Activated CD8-positive, alpha-beta memory T cell treated with anti-CD3 and anti-CD28 coated beads for 4 hours (primary cell): Measurements from ENCODE around the gene NOC3L.
"Not testable (repeated sequence)": the region's sequence is repeated elsewhere in the genome, so short reads cannot be mapped to it uniquely, and the experiment has no call there.

ENCODE experiments used
- DNase-seq, 2 donors: peaks; one replicate each; pipeline ENCODE4 v3.0.0-alpha.2; 2020; ENCODE audit warnings: low read depth in 2 of 2

Gene NOC3L

DNA sequence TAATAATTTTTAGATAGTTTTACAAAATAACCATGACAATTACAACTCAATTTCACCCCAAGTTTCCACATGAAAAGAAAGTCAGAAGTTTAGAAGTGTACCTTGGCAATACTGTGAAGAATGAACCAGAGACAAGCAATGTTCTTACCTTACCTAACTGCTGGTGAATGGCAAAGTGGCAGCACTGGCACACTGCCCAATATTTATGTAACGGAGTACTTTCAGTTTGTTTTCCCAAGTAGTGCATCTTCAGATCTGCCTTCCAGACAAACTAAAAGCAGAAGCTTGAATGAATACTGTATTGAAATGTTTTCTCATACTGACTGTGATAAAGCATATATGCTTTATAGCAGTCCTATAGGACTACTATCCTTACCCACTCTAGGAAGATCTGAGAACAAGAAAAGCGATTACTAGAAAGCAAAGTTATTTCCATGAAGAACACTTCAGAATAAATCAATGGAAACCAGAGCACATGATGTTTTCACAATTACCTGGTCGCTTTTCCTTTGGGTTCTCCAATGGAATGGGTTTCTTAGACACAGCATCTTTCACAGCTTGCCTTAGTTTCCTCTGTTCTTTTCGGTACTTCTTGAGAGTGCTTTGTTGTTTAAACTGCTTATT lies 1.5 kb downstream of the NOC3L start:
- DNase-seq: no peak

GRCh38 chr10:94358480-94358879 lies 4.3 kb downstream of the NOC3L start:
- no peak for DNase-seq

DNA sequence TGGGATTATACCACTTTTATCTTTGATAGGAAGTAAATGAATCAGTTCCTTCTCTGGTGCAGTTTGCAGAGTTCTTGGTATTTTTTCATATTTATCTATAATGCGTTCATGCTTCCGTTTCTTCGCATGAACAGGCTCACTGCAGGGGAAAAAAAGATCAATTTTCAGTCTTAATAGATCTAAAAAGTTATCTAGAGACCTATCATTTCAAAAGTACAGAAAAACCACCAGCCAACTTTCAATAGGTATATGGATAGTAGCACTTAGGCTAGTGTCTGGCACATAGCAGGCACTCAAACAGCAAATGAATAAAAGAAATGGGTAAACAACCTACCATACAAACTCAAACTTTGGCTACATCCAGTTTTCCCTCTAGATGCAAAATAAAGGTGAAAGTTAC lies 5.5 kb downstream of the NOC3L start:
- no peak for DNase-seq

- DNase-seq: no peak
These were observed 6.9 kb downstream of the NOC3L start for GRCh38 chr10:94355841-94356240.

DNA sequence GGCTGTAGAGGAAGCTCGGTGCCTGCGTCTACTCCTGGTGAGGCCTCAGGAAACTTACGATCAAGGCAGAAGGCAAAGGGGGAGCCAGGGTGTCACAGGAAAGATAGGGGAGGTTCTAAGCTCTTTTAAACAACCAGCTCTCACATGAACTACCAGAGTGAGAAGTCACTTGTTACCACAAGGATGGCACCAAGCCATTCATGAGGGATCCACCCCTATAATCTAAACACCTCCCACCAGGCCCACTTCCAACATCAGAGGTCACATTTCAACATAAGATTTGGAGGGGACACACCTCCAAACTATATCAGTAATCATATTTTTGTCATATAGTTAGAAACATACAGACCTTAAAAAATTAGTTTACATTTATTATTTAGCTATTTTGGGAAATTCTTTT lies 9.4 kb downstream of the NOC3L start:
- DNase-seq: no peak

- no peak for DNase-seq
These were observed 11.7 kb downstream of the NOC3L start for GRCh38 chr10:94351089-94351488.

DNA sequence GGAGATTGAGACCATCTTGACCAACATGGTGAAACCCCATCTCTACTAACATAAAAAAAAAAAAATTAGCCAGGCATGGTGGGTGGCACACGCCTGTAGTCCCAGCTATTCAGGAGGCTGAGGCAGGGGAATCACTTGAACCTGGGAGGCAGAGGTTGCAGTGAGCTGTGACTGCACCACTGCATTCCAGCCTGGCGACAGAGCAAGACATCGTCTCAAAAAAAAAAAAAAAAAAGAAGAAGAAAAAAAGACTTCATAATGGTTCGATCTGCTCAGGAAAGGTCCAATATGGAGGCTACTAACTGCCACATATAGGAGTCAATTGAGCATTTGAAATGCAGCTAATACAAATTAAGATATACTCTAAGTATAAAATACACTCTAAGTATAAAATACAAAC lies 12.2 kb downstream of the NOC3L start:
- DNase-seq: not testable (repeated sequence)

DNA sequence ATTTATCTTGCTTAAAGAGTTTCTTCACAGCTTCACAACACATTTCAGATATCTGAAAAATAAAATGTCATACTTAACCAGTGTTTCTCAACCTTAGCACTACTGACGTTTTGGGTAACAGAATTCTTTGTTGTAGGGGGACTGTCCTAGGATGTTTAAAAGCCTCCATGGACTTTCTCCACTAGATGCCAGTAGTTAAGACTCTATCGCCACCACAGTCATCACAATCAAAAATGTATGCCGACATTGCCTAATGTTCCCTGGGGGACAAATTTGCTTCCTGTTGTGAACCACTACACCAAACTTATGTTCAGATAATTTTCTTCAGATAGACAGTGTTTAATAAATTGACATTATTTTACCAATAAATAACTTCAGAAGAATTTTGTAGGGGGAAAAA lies 13.4 kb downstream of the NOC3L start:
- DNase-seq: no peak

DNA sequence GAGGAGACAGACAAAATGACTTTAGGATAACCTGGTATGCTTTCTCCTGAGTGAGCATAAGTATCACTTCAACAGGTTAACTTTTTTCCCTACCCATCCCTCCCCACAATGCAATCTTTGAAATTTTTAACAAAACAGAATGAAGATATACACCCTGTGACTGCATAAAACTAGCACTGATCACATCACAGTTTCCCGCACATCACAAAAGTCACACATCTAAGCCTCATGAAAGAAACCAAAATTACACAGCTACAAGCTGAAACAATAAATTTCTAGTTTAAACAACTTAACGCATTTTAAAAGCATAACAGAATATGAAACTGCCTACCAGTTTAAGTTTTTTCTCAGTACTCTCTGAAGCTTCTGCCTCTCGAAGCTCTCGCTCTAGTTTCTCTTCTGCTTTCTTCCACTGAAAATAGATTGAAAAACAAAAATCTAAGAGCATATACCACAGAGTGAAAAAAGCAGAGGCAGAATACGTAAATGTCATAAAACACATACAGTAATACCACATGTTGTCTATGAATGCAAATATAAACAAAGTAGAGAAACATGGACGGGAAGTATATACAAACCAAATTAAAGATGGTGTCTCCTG lies 18.1 kb downstream of the NOC3L start:
- DNase-seq: no peak

- no peak for DNase-seq
These were observed 19.6 kb downstream of the NOC3L start for GRCh38 chr10:94343151-94343550.

GRCh38 chr10:94334857-94335256 lies 27.9 kb downstream of the NOC3L start:
- DNase-seq: no peak

- no peak for DNase-seq
These were observed 29.7 kb downstream of the NOC3L start for GRCh38 chr10:94333051-94333450.

DNA sequence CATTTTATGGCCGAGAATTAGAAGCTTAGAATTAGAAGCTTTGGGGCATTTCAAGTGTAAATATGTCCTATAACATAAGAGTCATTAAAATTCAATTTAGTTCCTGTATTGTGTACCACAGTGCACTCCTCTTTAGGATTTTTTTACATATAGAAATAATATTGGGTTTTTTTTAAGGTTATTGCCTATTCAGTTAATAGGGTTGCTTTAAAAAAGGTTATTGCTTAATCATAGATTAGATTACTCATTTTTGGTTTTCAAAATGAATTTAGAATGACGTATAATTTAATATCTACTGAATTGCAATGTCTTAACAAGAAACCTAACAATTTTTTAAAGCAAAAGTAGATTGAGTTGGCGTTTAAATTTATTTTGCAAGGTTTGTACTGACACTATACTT lies 34.1 kb downstream of the NOC3L start:
- no peak for DNase-seq

DNA sequence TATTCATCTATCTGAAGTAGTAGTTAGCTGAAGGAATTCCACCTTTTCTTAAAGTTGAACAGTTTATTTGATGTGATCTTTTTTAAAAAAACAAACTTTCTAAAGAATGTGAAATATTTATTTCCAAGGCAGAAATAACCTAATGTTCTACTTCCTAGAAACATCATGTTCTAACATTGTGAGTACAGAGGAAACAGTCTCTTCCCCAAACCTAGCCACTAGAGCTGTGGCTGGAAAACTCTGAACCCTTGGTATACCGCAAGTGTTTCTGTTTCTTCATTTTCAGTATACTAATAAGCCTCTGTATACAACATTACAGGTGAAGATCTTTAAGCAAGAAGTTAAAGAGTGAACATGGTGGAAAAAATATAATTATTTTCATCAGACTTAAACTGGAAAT lies 35.1 kb downstream of the NOC3L start:
- DNase-seq: no peak

DNA sequence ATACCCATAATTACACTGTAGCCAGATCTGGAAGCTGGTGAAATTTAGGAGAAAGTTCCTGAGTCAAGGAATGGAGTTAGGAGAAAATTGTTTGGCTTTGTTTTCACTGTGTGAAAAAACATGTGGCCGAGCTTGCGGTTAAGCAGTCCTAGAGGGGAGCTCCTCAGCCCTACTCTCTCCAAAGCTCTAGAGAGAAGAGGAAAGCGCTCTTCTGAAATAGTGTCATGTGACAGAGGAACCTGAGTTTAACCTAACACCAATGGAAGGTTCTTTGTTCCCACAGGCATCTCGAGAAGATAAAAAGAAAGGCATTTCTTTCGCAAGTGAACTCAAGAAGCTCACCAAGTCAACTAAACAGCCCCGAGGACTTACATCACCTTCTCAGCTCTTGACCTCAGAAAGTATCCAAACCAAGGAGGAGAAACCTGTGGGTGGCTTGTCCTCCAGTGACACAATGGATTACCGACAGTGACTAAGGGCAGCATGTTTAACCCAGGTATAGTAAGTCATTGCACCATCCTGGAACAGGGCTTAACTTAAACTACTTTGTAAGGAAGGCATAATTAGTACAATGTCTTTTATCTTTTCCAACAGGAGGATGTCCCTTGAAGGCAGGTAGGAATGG lies 38.0 kb downstream of the NOC3L start:
- no peak for DNase-seq

- DNase-seq: peak; percentile 26 to 29
These were observed 42.3 kb downstream of the NOC3L start for GRCh38 chr10:94320285-94320914.

DNA sequence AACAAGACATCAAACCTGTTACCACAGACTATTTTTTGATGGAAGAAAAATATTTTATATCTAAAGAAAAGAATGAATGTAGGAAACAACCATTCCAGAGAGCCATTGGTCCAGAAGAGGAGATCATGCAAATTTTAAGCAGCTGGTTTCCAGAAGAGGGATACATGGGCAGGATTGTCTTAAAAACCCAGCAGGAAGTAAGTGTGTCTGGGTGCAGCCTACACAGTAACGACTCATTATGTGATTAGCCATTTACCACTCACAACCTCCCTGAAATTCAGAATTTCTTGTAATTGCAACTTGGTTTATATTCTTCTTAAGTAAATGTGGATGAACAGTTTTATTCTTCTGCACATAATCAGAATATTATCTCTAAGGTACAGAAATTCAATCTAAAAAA lies 46.2 kb downstream of the NOC3L start:
- DNase-seq: no peak

DNA sequence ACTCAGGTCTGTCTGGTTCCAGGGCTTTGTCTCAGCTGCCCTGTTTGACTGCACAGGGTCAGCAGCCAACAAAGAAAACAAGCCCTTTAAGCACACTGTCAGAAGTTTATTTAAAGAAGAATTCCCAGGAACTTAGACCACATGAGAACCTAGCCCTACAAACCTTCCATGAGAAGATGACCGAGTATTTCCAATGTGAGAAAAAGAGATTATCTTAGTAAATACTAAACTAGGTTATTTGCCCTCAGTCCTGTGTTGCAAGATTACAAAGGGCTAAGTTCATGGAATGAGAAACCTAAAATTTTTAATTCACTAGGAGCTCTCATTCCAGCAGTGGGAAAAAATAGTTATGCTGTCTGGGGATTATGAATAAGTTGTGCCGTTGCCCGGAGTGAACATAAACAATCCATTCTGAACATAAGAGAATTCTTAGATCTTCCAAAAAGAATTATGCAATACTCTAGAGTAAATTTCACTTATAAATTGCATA lies 46.7 kb downstream of the NOC3L start:
- no peak for DNase-seq

DNA sequence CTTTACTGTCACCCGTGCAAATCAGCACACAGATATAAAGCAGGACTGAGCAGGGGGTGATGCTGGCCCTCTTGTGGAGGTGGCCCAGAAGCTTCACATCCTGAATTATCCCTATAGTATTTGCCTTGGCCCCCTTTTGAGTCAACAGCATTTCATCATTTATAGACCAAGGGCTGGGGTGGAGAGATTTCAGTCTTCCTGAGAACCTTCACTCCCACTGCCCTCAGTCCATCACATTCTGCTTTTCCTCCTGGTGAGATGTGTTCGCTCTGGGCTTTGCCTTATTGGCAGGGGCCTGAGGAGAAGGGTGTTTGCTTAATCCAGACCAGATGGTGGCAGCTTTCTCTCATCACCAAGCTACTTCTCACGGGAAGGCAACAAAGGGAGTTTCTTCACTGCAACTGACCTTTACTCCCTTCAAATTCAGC lies 47.7 kb downstream of the NOC3L start:
- no peak for DNase-seq

DNA sequence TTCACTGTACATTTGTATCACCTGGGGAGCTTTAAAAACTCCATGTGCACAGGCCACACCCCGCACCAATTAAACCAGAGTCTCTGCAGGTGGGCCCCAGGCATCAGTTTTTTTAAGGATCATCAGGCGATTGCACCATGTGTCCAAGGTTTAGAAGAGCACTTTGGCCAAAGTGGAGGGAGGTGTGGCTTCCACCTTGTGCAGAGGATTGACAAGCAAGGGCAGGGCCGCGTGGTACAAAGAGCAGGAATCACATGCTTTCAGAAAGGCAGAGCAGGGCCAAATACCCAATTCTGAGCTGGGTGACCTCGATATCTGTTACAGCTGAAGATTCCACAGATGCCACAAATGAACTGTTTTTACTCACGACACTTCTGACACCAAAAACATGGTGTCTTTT lies 52.4 kb downstream of the NOC3L start:
- no peak for DNase-seq

- DNase-seq: no peak
These were observed 53.9 kb downstream of the NOC3L start for GRCh38 chr10:94308866-94309265.

- no peak for DNase-seq
These were observed 55.6 kb downstream of the NOC3L start for GRCh38 chr10:94307046-94307615.

GRCh38 chr10:94303929-94304328 lies 58.8 kb downstream of the NOC3L start:
- DNase-seq: no peak
